Retinal pigment epithelial cell (primary cell): ENCODE results near the gene LHX2.
A peak's percentile ranks its signal among the peaks of the same experiment; 100 is the strongest.
"Not testable (repeated sequence)": the region's sequence is repeated elsewhere in the genome, so short reads cannot be mapped to it uniquely, and the experiment has no call there.

Experiments
- DNase-seq: peaks from one replicate; pipeline ENCODE4 v3.0.0-alpha.2; 2010; ENCODE audit warnings: low read depth
- H3K4me3 ChIP-seq: 2 replicates; pipeline ENCODE4 v1.5.1; 2011; ENCODE audit warnings: mild to moderate bottlenecking, low read length, control low read depth, moderate library complexity
- CTCF ChIP-seq: conservative IDR thresholded peaks from 2 replicates; pipeline ENCODE4 v1.5.1; 2011; ENCODE audit warnings: low read depth, low read length, control low read depth, inconsistent platforms

Gene LHX2

GRCh38 chr9:123990427-123990826 is 21.1 kb upstream of the LHX2 start:
- H3K4me3 ChIP-seq, result no peak overlapping the region
- DNase-seq, result no peak
- TF ChIP-seq CTCF, result no peak

- DNase-seq, H3K4me3 ChIP-seq: not testable (repeated sequence)
Measured at GRCh38 chr9:123992679-123993078, 18.9 kb upstream of the LHX2 start.

- TF ChIP-seq CTCF, result no peak
- no peak overlapping the region for H3K4me3 ChIP-seq
- no peak for DNase-seq
Measured at GRCh38 chr9:123996731-123997421, 14.7 kb upstream of the LHX2 start.

GRCh38 chr9:123997665-123998277 is 13.8 kb upstream of the LHX2 start:
- DNase-seq, result no peak
- no peak overlapping the region for H3K4me3 ChIP-seq
- TF ChIP-seq CTCF, result no peak

- TF ChIP-seq CTCF, result no peak
- no peak for DNase-seq
- no peak overlapping the region for H3K4me3 ChIP-seq
Measured at GRCh38 chr9:123998278-123998925, 13.2 kb upstream of the LHX2 start.

- TF ChIP-seq CTCF, result no peak
- peak overlapping the region; percentile 43 for H3K4me3 ChIP-seq
- DNase-seq, result no peak
Measured at GRCh38 chr9:123998970-123999621, 12.5 kb upstream of the LHX2 start.

GRCh38 chr9:123999661-124000060 is 11.9 kb upstream of the LHX2 start:
- no peak for DNase-seq
- H3K4me3 ChIP-seq, result no peak overlapping the region
- no peak for TF ChIP-seq CTCF
